Astrocyte of the spinal cord (primary cell): ENCODE measurements around the gene TBC1D22A.

ENCODE experiments used
- DNase-seq: peaks from one replicate; pipeline ENCODE4 v3.0.0; 2011; ENCODE audit warnings: low read depth, low spot score
- H3K4me3 ChIP-seq: 2 replicates; pipeline ENCODE4 v1.5.1; 2011; ENCODE audit warnings: low read depth, mild to moderate bottlenecking, low read length, moderate library complexity
- in situ Hi-C: cut with HindIII; loops from 2 replicates; pipeline ENCODE4 v1.10.0; 2017; ENCODE audit warnings: low sequenced_read_pairs
- TF ChIP-seq, protein P1 (sequence below): IDR thresholded peaks from 2 replicates; pipeline ENCODE4 v1.5.1; 2012; ENCODE audit warnings: low read depth, mild to moderate bottlenecking, low read length, inconsistent platforms

Gene TBC1D22A

DNA sequence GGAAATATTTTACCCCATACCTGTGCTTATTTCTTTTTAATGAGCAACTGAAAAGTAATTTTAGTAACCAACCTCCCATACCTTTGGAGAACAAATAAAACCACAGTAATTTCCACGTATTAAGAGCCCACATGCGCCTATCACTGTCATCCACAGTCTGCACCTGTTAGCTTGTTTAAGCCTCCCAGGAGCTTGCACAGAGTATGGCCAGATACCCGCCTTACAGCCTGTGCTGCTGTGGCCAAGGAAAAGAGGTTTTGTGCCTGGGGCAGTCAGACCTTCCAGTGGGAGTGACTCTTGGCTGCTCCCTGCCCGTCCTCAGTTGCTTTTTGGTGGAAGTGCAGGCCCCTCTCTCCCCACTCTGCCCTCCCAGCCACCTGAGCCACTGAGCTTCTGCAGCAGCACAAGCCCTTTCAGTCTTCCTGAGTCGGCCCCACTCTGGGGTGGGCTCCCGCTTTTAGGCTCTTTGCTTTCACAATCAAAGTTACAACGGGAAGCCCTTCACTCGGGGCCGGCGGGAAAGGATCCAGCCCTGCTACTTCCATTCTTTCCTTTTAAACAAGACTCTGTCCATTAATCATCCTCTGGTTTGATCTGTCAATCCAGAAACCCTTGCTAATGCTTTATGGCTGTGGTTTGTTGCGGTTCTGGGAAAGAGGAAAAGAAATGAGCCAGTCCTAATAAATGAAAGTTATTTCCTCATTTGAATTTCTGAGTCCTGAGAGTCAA is 308.8 kb downstream of the TBC1D22A start:
- TF ChIP-seq, protein P1, sequence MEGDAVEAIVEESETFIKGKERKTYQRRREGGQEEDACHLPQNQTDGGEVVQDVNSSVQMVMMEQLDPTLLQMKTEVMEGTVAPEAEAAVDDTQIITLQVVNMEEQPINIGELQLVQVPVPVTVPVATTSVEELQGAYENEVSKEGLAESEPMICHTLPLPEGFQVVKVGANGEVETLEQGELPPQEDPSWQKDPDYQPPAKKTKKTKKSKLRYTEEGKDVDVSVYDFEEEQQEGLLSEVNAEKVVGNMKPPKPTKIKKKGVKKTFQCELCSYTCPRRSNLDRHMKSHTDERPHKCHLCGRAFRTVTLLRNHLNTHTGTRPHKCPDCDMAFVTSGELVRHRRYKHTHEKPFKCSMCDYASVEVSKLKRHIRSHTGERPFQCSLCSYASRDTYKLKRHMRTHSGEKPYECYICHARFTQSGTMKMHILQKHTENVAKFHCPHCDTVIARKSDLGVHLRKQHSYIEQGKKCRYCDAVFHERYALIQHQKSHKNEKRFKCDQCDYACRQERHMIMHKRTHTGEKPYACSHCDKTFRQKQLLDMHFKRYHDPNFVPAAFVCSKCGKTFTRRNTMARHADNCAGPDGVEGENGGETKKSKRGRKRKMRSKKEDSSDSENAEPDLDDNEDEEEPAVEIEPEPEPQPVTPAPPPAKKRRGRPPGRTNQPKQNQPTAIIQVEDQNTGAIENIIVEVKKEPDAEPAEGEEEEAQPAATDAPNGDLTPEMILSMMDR: no peak
- in situ Hi-C loops: no loop called here
- DNase-seq: no peak
- no peak overlapping the region for H3K4me3 ChIP-seq

DNA sequence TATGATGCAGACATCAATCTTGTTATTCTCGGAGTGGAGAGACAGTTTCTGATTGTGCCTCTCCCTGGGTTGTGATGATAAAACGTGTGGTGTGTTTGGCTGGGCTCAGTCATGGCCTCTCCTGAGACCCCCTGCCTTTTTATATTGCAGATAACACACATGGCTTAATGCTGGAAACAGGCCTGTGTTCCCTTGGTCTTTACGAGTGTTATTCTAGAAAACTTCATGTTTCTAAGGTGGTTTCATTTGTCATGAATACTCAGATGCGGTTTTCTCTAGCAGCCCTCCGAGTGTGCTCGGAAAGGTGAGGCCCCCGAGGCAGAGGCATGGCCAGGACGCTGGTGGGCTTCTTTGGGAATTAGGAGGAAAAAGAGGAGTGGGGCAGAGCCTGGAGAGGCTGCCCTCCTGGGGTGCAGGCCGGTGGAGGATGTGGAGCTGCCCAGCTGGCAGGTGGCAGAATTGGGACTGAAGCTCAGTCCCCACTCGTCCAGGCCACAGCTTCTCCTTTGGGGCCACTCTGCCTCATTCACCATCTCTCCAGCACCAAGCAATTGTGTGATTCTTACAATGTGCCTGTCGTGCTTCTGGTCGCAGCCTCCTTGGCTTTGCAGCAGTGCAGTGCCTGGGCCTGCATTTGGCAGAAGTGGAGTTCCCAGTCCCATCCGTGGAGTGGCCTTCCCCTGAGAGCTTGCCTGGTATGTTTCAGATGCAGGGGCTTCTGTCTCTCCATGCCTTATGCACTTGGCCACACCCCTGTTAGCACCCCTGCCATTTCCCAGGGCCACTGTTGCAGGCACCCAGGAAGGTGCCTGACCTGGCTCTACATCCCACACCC is 309.6 kb downstream of the TBC1D22A start:
- DNase-seq: no peak
- TF ChIP-seq, protein P1: no peak
- in situ Hi-C loops: no loop called here
- H3K4me3 ChIP-seq: no peak overlapping the region

DNA sequence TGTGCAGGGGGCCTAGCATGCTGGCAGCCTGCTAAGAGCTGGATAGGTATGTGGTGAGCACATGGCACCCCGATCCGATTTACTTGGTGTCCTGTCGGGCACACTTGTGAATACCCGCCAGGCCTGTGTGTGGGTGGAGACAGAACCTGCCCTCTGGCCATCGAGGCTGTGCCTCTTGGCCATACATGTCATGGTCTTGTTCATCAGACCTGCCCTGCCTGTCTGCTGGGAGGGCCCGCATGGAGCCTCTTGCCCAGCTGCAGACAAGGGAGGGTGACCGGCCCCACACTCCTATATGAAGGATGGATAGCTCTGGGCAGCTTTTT is 310.2 kb downstream of the TBC1D22A start:
- no peak for DNase-seq
- TF ChIP-seq, protein P1: no peak
- in situ Hi-C loops: no loop called here
- no peak overlapping the region for H3K4me3 ChIP-seq

DNA sequence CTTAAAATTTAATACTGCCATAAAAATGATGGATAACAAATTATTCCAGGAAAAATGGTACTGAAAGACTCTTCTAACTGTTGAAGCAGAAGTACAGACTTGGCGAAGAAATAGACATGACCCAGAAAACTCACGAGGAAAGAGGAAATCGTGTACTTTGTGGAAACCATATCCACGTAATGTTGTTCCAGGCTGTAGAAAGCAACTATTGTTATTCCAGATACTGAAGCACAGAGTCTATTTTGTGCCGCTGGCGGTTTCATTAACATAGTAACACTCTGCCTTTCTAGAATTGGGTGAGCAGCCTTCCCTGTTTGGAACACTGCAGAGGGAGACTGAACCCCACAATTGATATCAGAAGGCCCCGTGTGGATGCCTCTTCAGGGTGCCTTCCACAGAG is 310.6 kb downstream of the TBC1D22A start:
- H3K4me3 ChIP-seq: no peak overlapping the region
- DNase-seq: no peak
- in situ Hi-C loops: no loop called here
- TF ChIP-seq, protein P1: no peak

DNA sequence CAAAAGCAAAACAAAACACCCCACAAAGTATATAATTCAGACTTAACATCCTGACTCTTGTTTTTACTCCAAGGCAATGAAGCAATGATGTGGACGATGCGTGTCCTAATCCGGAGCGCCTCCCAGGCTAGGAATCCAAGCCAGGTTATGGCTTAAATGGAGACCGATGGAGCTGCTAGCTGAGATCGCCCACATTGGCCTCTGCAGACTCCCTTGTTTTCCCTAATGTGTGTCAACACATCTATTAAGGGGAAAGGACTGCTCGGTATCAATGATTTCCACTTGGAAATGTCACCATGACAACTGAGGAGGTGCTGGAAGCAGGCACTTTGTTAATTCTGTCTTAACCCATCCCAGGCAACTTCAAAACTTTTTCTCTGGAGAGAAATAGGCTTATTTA is 311.7 kb downstream of the TBC1D22A start:
- TF ChIP-seq, protein P1: no peak
- in situ Hi-C loops: no loop called here
- no peak overlapping the region for H3K4me3 ChIP-seq
- DNase-seq: no peak

DNA sequence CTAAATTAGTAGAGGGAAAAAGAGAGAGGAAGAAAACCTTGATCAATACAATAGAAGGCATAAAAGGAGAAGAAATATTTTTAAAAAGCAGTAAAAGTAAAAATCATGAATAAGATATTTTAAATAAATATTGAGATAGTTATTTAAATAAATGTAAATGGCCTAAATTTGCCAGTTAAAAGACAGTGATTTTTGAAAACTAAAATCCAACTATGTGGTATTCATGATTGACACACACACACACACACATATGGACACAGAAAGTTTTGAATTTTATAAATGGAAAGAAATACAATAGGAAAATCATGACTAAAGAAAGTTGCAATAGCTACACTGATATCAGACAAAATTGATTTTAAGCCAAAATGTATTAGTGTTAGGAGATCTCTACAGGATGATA is 313.1 kb downstream of the TBC1D22A start:
- TF ChIP-seq, protein P1: no peak
- in situ Hi-C loops: no loop called here
- H3K4me3 ChIP-seq: no peak overlapping the region
- no peak for DNase-seq
